ENCODE data around the gene DGUOK.

DNA sequence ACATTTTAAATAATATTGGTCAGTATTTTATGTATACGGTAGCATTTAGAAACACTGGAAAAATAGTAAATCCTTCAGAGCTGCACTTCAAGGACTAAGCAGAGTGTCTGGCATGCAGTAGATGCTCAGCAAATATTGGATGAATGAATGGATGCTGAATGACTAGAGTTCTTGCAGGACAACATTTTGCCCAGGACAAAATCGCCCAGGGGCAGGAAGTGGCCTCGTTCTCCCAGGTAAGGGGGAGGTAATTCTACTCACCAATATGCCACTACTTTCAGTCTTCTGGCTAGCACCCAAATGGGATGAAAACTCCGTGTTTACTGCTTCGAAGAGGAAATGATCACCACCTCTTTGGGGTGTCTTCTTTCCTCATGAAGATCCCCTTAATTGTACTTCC lies 4.0 kb upstream of the DGUOK start:
- TF ChIP-seq, protein P1, sequence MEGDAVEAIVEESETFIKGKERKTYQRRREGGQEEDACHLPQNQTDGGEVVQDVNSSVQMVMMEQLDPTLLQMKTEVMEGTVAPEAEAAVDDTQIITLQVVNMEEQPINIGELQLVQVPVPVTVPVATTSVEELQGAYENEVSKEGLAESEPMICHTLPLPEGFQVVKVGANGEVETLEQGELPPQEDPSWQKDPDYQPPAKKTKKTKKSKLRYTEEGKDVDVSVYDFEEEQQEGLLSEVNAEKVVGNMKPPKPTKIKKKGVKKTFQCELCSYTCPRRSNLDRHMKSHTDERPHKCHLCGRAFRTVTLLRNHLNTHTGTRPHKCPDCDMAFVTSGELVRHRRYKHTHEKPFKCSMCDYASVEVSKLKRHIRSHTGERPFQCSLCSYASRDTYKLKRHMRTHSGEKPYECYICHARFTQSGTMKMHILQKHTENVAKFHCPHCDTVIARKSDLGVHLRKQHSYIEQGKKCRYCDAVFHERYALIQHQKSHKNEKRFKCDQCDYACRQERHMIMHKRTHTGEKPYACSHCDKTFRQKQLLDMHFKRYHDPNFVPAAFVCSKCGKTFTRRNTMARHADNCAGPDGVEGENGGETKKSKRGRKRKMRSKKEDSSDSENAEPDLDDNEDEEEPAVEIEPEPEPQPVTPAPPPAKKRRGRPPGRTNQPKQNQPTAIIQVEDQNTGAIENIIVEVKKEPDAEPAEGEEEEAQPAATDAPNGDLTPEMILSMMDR (IDR thresholded peaks at IDR 0.05; ENCODE audit: low read depth, low read length): no peak
- no peak for TF ChIP-seq EZH2phosphoT487 (IDR thresholded peaks at IDR 0.05; ENCODE audit: low read depth)

All from OCI-LY3 (cell line).